GM19193 (cell line): Measurements from ENCODE around the gene USP24.

Experiments used
- POLR2A ChIP-seq: IDR thresholded peaks from 4 replicates; pipeline ENCODE4 v1.6.1; 2011; ENCODE audit not compliant: insufficient read depth, insufficient read length; ENCODE audit errors: extremely low read depth

Gene USP24

DNA sequence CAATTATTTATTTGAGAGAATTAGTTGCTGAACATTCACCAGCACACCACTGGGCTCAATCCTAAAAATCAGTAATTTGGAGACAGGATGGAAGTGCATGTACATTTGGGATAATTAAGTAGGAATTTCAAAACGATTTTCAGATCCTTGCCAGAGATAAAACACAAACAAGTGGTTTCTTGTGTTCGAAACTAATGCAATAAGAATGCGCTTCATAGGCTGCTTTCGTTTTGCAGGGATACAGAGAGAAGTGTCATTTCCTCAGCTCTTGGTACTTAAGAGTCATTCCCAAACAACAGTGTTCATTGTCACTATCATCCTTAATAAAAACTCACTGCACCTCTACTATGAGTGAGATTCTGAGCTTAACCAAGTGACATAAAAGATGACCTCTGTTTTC is 20.6 kb upstream of the USP24 start:
- no peak for TF ChIP-seq POLR2A

DNA sequence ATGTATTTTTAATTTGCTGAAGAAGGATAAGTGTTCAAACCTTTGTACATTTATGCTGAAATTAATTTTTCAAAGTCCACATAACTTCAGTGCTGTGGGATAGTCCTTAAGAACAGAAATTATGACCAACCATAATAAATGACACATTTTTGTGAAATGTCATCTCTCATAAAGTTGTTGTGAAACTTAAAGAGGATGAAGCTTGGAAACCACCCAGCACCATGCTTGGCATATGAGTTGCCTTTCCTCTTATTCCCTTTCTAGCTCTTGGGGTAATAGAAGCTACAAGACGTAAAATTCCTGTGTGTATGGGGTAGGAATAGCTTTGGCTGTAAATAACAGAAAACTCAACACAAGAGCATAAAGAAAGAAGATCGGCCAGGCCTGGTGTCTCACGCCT is 18.9 kb upstream of the USP24 start:
- no peak for TF ChIP-seq POLR2A

DNA sequence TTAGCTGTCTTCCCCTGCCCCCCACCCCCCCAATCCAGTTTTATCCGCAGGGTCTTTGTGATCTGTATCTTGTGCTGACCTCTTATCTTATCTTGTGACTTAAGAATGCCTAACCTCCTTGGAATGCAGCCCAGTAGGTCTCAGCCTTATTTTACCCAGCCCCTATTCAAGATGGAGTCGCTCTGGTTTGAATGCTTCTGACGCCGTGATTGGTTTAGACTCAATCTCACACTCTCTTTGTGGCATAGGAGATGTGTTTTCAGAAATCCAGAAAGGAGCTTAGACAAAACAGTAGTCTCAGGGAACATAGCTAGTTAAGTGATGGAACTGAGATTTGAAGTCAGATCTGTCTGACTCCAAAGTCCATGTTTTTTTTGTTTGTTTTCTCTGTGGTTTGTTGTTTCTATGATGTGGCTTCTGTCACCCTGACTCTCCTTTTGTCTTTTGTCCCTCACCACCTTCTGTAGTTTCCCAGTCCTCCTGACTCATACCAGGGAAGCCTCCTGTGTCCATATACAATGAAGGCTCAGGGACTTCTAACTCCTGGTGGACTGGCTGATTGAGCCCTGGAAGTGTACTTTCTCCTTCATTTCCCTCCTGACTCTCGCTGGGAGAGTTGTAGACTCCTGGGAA is 18.1 kb upstream of the USP24 start:
- TF ChIP-seq POLR2A: no peak

DNA sequence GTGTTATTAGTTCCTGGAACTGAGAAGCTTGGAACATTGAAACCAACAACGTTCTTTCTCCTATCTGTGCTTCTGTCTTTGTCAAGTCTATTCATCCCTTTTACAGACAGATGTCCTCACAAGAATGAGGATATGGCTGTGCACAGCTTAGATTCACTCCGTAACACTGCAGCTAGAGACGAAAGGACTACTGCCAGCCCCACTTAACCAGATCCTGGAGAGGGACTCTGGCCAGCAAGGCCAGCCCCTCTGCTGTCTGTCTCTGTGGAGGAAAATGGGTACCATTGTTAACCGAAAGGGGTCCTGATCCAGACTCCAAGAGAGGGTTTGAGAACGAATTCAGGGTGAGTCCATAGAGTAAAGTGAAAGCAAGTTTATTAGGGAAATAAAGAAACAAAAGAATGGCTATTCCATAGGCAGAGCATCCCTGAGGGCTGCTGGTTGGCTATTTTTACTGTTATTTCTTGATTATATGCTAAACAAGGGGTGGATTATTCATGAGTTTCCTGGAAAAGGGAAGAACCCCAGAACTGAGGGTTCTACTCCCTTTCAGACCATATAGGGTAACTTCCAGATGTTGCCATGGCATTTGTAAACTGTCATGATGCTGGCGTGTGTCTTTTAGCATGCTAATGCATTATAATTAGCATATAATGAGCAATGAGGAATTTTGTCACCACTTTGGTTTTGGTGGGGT is 17.4 kb upstream of the USP24 start:
- no peak for TF ChIP-seq POLR2A

GRCh38 chr1:55231745-55232144 is 16.6 kb upstream of the USP24 start:
- TF ChIP-seq POLR2A: no peak

GRCh38 chr1:55230659-55231058 is 15.5 kb upstream of the USP24 start:
- no peak for TF ChIP-seq POLR2A

GRCh38 chr1:55225228-55225627 is 10.1 kb upstream of the USP24 start:
- TF ChIP-seq POLR2A: no peak

GRCh38 chr1:55224729-55225128 is 9.6 kb upstream of the USP24 start:
- no peak for TF ChIP-seq POLR2A

DNA sequence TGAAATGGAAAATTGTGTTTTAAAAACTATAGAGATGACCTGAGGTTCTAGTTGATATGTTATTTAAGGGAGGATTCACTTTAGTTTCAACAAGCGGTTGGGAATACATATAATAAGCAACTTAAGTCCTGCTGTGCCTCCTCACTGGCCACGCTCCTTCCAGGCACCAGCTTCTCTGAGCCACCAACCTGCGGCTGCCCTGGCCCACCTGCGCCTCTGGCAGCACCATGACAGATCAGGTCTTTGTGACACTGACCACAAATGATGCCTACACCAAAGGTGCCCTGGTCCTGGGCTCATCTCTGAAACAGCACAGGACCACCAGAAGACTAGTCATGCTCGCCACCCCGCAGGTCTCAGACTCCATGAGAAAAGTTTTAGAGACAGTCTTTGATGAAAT is 7.0 kb upstream of the USP24 start:
- TF ChIP-seq POLR2A: no peak

- TF ChIP-seq POLR2A: no peak
Observed at GRCh38 chr1:55217226-55217986, 2.2 kb upstream of the USP24 start.

- no peak for TF ChIP-seq POLR2A
Observed at GRCh38 chr1:55216096-55216495, 932 bp upstream of the USP24 start.

DNA sequence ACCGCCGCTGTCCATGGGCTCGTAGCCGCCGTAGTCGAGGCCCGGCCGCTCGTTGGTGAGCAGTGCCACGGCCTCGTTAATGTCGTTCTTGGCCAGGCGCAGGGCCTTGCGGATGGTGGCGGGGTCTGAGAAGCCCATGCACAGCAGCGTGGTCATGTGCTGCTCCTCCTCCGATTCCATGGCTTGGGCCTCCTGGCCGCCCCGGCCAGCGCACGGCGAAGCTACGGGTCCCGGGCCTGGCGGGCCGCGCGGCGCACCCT is 300 bp downstream of the USP24 start:
- TF ChIP-seq POLR2A: no peak

- TF ChIP-seq POLR2A: no peak
Observed at GRCh38 chr1:55214212-55214933, 791 bp downstream of the USP24 start.

DNA sequence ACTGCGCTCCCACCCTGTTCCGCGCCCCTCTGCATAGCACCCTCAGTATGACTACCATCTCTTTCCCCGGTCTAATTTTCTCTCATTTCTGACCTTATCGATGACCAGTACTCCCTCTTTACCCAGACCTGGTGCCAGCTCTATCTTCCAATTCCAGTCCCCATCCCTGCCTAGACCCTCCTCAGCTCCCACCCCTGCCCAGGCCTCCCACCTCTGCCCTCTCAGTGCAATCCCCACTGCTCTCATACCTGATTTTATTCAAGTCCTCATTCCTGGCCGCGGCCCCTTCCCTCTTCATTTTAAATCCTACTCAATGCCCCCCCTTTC is 1.3 kb downstream of the USP24 start:
- no peak for TF ChIP-seq POLR2A

DNA sequence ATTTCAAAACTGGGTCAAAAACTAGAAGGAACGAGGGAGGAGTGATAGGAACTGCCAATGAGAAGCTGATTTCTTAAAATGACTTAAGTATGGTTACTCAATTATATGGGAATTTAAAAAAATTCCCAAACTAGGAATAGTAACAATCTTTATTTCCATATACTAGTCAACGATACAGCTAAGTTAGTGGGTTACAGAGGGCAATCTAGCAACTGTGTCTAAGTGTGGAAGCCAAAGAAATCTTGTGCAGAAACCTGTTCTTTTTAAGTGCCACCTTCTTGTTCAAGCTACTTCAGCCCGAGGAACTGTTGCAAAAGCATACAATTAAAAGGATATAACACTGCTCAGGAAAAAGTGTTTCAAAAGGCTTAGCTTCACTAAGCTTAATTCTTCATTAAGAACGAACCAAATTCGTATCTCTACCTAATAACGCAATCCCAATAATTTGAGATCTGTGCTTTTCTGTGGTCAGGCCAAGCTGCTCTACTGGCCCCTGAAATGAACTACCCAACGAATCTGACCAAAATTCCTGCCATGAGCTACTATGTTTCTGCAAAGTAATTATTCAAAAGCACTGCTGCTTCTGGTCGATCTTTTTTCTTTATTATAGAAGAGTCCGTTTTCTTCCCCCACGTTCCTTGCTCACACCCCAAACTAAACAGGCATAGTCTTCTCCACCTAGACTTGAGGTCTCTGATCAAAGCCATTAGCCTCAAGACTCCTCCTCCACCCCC is 1.8 kb downstream of the USP24 start:
- no peak for TF ChIP-seq POLR2A
